AG09309 (cell line): ENCODE results near the gene CGB5.
"Not testable (repeated sequence)": the region's sequence is repeated elsewhere in the genome, so short reads cannot be mapped to it uniquely, and the experiment has no call there.

Experiments
- DNase-seq: peaks from one replicate; pipeline ENCODE4 v3.0.0-alpha.2; 2010; ENCODE audit warnings: low read depth
- H3K4me3 ChIP-seq: 2 replicates; pipeline ENCODE4 v1.5.1; 2011; ENCODE audit warnings: mild to moderate bottlenecking, low read depth, low read length, moderate library complexity; ENCODE audit not compliant: control insufficient read depth
- TF ChIP-seq, protein P1 (sequence below): IDR thresholded peaks from 2 replicates; pipeline ENCODE4 v1.5.1; 2011; ENCODE audit warnings: mild to moderate bottlenecking, low read depth, low read length, inconsistent platforms; ENCODE audit not compliant: insufficient read depth, control insufficient read depth; ENCODE audit errors: missing control alignments

CGB5 gene

DNA sequence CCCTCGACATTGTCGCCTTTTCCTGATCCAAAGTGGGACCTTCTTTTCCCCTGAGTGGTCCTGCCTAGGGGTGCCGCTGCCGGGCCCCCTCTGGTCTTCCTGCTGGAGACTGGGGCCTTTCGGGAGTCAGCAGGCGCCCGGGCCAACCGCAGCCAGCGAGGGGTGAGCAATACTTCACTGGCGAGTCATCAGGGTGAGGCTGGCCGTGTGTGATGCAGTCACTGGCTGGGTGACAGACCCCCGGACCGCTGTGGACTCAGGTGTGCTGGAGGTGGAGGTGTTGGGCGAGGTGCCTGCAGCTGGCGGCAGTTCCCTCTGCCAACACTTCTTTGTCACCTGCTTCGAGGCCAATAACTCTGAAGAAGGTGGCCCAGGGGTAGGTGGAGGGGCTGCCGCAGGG lies 1.5 kb upstream of the CGB5 start:
- no peak overlapping the region for H3K4me3 ChIP-seq
- DNase-seq = no peak
- TF ChIP-seq, protein P1, sequence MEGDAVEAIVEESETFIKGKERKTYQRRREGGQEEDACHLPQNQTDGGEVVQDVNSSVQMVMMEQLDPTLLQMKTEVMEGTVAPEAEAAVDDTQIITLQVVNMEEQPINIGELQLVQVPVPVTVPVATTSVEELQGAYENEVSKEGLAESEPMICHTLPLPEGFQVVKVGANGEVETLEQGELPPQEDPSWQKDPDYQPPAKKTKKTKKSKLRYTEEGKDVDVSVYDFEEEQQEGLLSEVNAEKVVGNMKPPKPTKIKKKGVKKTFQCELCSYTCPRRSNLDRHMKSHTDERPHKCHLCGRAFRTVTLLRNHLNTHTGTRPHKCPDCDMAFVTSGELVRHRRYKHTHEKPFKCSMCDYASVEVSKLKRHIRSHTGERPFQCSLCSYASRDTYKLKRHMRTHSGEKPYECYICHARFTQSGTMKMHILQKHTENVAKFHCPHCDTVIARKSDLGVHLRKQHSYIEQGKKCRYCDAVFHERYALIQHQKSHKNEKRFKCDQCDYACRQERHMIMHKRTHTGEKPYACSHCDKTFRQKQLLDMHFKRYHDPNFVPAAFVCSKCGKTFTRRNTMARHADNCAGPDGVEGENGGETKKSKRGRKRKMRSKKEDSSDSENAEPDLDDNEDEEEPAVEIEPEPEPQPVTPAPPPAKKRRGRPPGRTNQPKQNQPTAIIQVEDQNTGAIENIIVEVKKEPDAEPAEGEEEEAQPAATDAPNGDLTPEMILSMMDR = no peak

- not testable (repeated sequence) for DNase-seq, H3K4me3 ChIP-seq
These were observed 982 bp upstream of the CGB5 start for GRCh38 chr19:49042666-49043065.

DNA sequence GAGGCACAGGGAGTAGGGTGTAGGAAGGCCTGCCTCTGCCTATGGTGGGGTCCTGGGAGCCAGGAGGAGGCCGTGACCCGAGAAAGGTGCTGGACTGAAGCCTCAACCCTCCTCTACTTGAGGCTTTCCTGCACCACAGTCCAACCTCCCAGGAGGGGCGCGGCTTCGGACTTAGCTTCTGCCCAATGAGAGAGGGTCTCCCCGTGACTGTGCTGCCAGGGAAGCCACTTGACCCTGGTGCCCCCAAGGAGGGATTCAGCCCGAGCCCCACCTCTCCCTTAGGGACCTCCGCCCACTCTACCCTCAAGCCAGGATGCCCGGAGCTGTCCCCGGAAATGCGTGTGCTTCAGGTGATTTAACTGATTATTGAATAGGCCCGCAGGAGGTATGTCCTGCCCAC lies 5.4 kb downstream of the CGB5 start, which contains the start of gene CGB8:
Gene CGB8 (minus strand): TSS at position 101 of the 400 bp plus-strand sequence. CDS start 372 bp downstream, outside the sequence.
- DNase-seq, H3K4me3 ChIP-seq: not testable (repeated sequence)

GRCh38 chr19:49049834-49050233 lies 6.2 kb downstream of the CGB5 start:
- H3K4me3 ChIP-seq, DNase-seq: not testable (repeated sequence)

GRCh38 chr19:49050376-49051033 lies 6.9 kb downstream of the CGB5 start:
- H3K4me3 ChIP-seq, DNase-seq: not testable (repeated sequence)

DNA sequence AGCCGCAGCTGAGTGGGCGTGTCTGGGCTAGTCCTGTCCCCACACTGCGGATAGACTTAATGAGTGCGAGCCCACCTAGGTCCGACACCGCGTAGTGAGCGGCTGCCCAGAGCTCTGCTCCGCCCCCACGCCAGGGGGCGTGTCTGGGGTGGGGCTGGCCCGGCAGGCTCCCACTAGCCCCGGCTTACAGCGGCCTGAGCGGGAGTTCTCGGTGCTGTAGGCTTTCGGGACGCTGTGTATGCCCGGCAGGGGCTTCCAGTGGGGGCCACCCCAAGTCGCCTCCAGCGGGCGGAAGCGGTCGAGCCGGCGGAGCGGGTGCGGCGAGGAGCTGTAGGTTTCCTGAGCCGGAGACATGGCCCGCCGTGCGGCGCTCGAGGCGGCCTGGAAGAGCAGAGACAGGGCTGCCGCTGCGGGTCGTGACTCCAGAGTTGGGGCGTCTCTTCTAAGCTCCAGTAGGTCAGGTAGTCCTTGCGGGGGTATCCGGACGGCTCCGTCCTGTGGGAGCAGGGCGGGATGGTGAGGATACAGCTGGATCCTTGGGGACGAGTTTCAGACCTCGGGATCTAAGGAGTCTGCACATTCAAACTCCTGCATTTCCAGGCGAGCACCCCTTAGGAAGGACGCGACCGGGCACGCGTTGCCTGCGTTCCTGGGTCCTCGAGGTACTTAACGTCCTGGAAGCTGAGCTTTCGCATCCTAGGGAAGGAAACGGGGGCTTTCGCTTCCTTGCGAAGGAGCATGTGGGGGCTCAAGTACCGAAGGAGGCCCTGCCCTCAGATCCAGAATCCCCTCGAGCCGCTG lies 12.7 kb downstream of the CGB5 start:
- TF ChIP-seq, protein P1 = peak; percentile 26
- H3K4me3 ChIP-seq = peak overlapping the region; percentile 54
- no peak for DNase-seq

DNA sequence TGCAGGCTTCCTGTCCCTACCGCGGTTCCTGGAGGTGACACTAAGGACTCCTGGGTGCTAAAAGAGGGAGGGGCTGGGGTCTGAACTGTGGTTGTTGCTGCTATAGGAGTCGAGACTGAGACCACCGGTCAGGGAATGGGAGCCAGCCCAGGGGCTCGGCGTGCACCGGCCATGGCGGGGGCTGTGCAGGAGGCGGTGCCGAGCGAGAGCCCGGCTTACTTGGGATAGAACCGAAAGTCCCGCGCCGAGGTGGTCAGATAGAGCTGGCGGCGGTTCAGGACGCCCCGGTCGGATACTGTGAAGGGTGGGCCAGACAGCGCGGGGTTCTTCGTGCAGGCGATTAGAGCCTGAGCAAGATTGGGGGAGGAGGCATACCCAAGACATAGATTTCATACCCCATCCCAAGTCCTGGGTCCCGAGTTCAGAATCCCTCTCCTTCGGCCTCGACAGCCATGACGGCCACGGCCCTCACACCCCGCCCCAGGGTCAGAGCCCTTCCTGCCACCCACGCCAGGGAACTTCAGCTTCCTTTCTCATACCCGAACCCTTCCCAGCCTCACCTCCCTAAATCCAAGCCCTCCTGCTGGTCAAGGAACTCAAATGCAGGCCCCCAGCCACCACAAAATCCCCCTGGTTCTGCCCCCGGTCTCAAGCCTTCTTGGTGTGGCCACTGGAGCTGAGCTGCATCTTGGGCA lies 13.4 kb downstream of the CGB5 start:
- peak overlapping the region; percentile 54 for H3K4me3 ChIP-seq
- DNase-seq = not testable (repeated sequence)

DNA sequence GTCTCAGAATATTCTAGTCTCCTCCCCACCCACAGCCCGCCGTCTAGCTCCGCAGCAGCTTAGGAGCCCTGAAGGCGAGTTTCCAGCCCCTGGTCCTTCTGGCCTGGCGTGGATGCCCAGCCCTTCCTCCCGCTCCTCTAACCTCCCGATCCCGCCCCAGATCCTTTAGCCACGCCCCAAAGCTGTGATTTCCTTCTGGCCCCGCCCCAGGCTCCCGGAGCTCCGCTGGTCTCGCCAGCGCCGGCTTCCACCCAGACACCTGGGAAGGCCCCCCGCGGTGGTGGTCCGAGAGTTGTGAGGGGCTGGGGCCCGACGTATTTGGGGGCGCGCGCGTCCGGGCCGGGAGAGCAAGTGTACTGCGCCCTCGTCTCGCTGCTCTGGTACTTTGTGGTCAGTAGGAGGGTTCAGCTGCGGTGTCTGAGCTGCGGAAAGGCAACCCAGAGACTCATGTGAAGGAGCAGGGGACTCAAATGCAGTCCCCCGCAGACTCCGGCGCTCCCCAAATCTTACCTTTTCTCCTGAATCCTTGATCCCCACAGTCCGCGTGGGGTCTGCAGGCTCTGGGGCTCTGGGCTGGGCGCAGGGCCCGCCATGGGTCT lies 14.1 kb downstream of the CGB5 start, which contains the start of gene CGB7:
Gene CGB7 (minus strand): TSS at position 114 of the 599 bp plus-strand sequence. CDS start 2,374 bp downstream, outside the sequence.
- peak within 1 kb of the TSS; percentile 54 for H3K4me3 ChIP-seq
- TF ChIP-seq, protein P1 = no peak
- no peak for DNase-seq

- TF ChIP-seq, protein P1 = no peak
- DNase-seq = no peak
- no peak overlapping the region for H3K4me3 ChIP-seq
These were observed 14.9 kb downstream of the CGB5 start for GRCh38 chr19:49058562-49058961.
